HG03378 (cell line): ENCODE measurements around the gene ARMC3.
"Not testable (repeated sequence)": the region's sequence is repeated elsewhere in the genome, so short reads cannot be mapped to it uniquely, and the experiment has no call there.

ENCODE experiments used
- ATAC-seq: cut with Tn5 transposase; IDR thresholded peaks from one replicate; pipeline ENCODE4 v1.9.1; 2021; ENCODE audit warnings: mild to moderate bottlenecking, moderate library complexity; ENCODE audit not compliant: unreplicated experiment

ARMC3 gene

DNA sequence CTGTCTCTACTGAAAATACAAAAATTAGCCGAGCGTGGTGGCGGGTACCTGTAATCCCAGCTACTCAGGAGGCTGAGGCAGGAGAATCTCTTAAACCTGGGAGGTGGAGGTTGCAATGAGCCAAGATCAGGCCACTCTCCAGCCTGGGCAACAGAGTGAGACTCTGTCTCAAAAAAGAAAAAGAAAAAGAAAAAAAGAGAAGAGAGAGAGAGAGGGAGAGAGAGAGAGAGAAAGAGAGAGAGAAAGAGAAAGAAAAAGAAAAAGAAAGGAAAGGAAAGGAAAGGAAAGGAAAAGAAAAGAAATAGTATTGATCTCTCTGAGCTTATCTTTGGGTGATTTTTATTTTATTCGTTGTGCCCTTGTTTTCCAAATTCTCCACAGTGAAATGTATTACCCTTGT, 1.2 kb downstream of the ARMC3 start:
- not testable (repeated sequence) for ATAC-seq

DNA sequence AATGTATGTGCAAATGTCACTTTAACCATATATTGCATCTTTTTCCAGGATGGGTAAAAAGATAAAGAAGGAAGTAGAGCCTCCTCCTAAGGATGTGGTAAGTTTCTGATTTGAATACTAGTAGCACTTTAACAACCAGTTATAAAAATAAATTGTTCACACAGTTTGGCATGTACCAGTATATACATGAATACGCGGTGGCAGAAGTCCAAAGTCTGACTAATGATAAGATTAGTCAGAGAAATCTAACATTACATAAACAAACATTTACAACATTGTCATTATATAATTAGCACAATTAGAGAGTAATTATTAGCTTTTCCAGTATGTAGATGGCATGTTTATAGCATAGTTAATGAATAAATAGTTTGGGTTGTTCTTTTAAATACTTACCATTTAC, 4.1 kb downstream of the ARMC3 start:
- peak; percentile 77 for ATAC-seq

DNA sequence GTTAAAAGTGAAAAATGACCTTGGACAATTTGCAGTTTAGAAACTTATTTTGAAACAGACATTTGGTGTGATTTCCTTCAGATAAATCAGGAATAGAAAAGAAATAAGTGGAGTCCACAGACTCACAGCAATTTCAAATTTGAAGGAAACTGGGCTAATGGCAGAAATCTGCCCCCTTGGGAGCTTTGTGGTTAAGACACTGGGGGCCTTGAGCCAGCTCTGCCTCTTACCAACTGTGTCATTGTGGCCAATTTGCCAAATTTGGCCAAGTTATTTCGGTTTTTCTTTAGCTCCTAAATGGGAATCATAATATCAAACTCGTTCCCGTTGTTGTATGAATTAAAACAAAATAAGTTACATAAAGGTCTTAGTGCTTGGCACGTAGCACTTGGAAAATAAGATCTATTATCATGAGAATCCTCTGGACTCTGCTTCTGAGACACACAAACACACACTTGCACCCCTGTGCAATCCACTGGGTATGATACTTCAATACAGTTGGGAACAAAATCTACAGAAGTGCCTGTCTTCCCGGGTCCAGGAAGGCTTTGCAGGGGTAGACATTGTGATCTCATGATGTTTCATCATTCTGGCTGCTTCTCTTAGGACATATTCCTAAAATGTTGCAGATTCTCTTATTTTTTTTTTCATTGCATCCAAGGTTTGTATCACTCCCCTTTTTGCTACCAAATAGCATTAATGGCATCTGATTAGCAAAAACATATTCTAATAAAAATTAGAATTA, 4.9 kb downstream of the ARMC3 start:
- ATAC-seq, result no peak

DNA sequence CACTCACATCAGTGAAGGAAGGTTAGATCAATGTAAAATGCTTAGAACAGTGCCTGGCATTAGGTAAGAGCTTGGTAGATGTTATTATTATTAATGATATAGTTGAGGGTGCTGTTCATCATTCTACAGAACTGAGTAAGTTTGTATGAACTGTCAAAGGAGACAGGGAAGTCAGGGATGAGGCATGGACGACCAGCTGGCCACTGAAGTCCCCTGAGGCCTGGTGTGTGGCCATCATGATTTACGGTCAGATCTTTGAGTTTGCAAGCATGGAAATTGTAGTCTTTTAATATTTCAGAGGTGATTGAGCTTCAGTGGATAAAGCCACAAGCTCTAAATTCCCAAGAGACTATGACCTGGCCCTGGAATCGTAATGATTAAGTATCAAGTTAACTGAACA, 6.9 kb downstream of the ARMC3 start:
- ATAC-seq, result no peak

DNA sequence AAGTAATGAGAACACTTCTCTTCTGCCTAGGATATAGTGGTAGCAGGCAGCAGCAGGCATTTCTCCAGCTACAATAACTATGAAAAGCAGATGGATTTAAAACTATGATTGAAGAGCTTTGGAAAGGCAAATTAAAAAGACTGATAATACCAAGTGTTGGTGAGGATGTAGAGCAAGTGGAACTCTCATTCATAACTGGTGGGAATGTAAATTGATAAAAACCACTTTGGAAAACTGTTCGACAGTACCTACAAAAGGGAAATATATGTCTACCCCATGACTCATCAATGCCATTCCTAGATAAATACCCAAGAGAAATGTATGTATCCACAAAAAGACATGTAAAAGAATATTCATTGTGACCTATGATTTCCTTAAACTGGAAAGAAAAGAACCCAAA, 14.6 kb downstream of the ARMC3 start:
- no peak for ATAC-seq

DNA sequence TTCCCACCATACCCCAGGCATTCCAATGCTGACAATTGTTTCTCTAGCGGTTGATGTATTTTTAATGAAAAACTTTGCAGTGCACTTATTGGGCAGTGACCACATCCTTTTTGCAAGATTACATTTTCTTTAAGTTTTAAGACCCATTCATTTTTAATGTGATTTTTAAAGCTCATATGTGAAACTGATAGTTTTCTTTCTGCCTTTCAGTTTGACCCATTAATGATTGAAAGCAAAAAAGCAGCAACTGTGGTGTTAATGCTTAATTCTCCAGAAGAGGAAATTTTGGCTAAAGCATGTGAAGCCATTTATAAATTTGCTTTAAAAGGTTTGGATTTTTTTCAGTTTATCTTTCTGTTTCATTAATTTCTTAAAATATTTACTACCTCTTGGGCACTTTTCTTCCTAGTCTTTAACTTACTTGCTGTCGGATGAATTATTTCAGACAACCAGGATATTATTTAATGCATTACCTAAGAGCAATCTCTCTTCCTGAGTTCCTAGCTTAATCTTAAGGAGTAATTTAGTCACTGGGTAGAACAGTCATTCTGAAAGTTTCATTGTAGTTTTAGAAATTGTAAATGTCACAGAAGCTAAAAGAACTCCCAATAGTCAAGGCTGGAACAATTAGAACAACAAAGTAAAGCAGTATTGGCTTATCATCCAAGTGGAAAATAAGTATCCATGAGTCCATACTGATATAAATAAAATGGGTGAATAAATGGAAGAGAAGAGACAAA, 18.3 kb downstream of the ARMC3 start:
- peak; percentile 80 for ATAC-seq

DNA sequence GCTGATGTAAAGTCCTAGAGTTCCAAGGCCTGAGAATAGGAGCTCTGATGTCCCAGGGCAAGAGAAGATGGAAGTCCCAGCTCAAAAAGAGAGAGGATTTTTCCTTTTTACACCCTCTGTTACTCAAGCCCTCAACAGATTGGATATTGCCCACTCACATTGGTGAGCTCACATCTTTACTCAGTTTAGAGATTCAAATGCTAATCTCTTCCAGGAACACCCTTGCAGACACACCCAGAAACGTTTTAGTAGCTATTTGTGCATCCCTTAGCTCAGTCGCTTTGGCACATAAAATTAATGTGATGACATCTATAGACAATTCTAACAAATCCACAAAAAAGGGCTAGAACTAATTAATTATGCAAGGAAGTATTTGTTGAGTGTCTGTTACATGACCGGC, 27.1 kb downstream of the ARMC3 start:
- no peak for ATAC-seq

DNA sequence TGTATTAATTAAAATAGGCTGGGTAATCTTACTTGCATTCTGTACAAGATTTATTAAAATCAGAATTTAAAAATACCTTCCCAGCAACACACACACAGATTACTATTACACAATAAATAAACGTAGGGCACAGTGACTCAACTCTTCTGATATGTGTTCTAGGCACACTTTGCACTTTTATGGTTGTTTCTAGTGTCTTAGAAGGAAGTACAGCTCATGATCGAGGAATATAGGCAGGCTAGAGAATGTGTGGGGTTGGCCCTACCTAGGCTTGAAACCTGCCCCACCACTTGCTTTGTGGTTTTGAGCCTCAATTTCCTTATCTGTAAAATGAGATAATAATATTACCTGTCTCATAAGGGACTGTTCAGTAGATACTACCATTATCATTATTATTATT, 30.5 kb downstream of the ARMC3 start:
- no peak for ATAC-seq

DNA sequence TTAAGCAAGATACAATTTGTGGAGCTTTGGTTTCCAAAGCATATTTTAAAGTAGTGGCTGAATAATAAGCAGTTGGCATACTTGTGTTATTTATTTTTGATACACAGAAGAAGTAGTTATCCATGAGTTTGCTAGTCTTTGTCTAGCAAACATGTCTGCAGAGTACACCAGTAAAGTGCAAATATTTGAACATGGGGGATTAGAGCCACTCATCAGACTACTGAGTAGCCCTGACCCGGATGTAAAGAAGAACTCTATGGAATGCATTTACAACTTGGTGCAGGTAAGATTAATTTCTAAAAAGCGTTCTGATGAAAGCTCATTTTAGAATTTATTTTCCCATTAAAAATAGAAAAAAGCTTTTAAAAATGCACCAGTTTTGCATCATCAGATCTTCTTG, 31.4 kb downstream of the ARMC3 start:
- no peak for ATAC-seq

DNA sequence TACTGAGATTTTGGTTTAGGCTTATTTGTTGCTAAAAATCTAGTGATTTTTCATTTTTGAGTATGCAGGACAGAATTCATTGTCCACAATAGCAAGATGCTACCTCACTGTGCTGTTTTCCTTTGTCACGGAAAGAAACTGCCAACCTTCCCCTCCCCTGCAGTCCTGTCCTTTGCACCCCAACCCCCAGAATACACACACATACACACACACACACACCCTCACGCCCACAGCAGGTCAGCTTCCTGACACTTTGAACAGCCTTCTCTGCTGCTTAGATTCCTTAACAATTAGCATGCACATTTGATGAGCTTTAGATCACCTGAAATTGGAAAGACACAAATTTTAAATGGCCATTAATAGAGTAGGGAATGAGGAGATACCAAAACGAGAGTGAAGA, 32.1 kb downstream of the ARMC3 start:
- ATAC-seq, result no peak

DNA sequence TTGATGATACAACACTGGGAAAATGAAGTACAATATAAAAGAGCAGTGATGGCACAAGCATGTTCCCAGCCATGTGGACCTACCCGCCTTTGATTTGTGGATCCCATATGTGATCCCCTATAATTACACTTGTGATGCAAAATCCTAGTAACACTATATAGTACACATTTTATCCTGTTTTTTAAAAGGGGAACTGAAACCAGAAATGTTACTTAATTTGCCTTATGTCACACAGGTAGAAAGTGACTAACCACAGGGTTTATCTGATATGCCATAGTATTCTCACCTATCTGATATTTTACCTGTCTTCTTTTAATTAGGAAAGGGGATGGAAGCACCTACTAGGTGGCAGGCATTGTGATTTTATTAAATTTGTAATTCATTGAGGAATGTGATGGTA, 35.0 kb downstream of the ARMC3 start:
- no peak for ATAC-seq

DNA sequence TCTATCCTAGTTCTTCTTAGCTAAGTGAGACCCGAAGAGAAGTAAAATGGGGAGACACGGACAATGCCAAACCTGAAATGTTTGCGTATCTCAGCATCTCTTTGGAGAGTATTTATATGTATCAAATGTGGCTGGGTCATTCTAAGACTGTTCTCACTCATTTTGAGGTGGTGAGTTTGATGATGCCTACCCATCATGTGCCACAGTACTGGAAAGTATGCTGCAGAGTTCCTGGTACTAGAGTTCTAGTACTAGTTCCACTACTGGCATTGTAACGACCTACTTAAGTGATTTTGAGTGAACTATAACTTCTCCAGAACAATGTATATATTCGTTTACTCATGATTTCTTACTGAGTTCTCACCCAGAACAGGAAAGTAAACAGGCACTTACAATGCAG, 41.9 kb downstream of the ARMC3 start:
- no peak for ATAC-seq

DNA sequence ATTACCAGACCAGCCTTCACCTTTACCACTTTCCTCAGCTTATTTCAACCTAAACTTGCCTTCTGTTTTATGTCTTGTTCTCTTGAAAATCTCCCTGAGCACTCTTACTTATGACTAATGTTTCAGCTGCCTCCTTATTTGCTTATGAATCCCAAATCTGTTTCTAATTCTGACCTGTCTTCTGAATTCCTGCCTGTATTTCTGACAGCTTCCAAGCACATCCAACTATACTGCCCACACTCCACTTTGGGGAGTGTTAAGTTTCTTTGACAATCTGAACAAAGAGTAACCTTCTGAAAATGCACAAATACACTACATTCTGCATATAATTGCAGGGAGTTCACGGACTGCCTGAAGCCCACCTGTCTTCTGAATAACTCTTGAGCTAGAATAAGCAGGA, 48.7 kb downstream of the ARMC3 start:
- no peak for ATAC-seq

DNA sequence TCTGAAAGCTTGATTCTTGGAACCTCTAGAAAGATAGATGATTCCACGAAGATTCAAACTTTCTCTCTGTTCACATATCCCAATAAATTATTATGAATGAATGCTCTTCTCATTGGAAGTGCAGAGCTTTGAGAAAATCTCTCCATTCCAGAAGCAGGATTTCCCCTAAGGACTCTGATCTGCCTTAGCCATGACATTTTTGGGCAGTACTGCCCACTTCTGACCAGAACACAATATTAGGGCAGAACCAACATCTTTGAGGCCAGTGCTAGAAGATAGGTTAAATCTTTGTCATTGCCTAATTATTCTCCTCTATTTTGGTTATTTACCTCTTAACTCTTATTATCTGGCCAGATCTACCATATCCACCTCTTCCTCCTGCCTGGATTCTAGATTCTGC, 49.9 kb downstream of the ARMC3 start:
- ATAC-seq, result no peak

DNA sequence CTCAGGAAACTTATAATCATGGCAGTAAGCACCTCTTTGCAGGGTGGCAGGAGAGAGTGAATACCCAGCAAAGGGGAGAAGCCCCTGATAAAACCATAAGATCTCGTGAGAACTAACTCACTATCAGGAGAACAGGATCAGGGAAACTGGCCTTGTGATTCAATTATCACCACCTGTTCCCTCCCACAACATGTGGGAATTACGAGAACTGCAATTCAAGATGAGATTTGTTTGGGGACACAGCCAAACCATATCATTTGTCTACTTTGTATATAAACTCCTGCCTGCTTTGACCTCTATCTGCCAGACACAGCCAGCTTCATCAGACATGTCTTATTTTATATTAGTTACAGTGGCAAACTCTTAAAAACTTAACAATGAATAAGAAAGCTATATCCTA, 50.4 kb downstream of the ARMC3 start:
- ATAC-seq, result no peak

DNA sequence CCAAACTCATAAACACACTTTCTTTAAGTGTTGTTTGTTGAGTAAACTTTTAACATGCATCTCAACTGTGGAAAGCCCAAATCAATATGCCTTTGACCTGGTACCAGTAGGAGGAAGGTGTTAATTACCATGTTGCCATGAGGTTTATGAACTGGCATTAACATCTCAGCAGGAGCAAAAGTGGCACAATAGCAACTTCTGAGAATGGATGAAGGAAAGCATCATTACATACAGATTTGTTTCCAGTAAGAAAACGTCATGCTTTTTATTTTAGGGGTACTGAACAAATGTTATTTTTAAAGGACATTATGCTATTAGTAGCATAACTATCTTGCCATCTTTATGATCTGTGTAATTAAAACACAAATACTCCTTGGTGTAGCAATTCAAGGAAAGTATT, 51.1 kb downstream of the ARMC3 start:
- no peak for ATAC-seq

DNA sequence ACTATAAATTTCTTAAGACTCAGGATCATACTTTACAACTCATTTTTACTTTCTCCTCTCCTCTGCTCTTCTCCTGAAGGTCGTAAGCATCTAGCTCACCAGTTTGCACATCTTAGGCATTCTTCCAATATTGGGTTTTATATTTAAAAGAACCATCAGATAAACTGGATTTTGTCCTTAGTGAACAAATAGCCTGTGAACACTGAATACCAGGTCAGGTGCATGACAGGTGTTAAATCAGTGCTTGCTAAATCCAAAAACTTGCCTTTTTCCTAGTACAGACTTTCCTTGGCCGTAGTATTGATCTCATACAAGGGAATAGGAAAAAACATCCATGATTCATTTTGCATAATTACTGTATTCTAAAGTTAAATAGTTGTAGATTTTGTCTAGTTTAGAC, 53.0 kb downstream of the ARMC3 start:
- ATAC-seq, result no peak

DNA sequence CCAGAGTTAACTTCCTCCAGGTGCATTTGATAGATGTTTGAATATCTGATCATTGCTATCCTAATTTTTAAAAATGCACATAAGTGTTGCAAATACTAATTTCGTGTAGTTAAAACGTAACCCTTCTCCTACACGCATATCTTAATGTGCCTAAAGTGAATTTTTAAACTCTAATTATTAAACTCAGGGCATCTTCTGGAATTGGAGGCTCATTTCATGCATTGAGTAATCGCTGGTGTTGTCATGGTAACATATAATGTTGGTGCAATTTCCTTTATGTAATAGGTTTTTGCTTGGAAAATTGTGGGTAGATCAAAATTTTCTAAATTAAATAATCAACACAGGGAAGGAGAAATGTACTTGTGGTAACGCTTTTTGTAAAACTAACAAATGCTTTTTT, 56.2 kb downstream of the ARMC3 start:
- ATAC-seq, result no peak

DNA sequence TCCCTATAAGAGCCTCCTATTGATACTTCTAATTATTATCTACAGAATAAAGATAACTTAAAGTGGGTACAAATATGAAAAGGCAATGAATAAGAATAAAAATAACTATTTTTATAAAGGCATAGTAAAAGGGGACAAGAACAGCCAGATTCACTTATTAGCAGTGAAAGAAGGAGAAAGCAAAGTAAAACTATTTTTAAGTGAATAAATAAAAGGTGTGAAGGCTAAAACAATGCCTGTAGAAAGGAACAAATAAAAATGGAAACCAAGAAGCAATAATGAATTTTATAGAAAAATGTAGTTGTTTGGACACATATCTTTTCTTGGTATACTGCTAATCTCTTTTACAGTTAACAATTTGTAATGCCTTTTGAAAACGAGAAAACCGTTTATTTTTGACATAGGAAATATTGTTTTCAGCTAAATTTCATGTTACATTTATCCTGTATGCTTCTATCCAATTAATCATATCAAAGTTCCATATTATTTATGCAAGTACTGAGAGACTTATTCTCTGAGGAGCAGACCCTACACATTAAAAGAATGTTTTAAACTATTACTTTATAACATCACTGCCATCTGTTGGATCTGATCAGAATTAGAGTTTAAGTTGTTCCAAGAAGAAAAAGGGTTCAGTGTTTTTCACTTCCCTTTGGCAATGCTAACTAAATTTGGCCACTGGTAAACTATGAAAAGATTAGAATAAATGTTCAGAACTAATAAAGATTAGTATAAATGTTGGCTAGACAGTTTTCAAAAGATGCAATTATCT, 59.1 kb downstream of the ARMC3 start:
- ATAC-seq, result peak; percentile 60

DNA sequence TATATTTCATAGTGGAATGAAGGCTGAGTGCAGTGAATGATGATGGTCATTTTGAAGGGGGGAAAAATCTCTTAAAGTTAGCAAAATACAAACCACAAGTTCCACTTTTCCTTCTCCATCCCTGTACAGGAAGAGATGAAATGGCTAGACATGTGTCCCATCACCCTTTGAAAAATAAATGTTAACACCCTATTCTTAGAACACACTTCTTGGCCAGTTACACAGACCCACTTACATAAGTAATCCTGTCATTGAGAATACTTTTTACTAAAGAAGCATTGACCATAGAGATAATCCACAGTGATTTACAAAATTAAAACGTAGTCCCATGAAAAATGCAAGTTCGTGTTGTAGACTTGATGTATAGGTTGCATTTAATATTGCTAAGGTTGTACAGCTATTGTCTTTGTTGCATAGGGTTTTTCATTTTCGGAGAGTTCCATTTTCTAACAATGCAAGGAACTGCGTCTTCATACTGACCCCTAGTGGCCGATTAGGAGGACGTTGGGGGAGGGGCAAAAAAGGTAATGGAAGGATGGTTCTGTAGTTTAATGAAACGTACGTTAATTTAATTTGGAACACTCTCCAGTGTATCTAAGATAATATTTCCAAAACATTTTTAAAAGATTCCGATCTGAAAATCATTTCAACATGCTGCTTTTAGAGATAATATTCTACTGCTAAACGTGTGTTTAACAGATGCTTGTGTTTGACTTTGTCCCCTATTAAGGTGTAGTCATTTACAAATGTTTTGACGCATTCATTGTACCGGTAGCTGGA, 60.9 kb downstream of the ARMC3 start:
- peak; percentile 48 for ATAC-seq

DNA sequence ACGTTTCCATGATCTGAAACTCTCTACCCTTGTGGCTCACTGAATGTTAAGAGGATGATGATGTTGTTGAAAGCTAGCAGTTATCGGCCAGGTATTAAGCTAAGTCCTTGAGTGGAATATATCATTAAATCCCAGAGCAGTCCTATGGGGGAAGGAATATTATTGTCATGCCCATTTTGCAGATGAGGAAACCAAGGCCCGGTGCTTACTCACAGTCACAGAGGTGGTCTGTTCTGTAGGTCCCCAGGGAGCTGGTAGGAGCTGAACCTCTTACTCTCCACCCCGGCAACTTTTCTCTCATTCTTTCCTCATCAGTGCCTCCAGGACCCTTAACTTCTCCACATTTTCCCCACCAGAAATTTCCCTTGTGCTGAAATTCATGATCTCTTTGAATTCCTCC, 62.6 kb downstream of the ARMC3 start:
- no peak for ATAC-seq
